Nephron (organoid): ENCODE measurements around the gene TSPAN17.

Source experiments
- H3K27ac Mint-ChIP-seq, 3 experiments: 2 replicates each; pipeline ENCODE4 v1.8.0; 2020; ENCODE audit warnings: mixed read lengths in 3 of 3, mild to moderate bottlenecking in 2 of 3, moderate library complexity in 1 of 3
- H3K27me3 Mint-ChIP-seq: 2 replicates; pipeline ENCODE4 v1.8.0; 2021; ENCODE audit warnings: low read depth, mild to moderate bottlenecking, moderate library complexity, mixed read lengths
- H3K36me3 Mint-ChIP-seq: 2 replicates; pipeline ENCODE4 v1.8.0; 2020; ENCODE audit warnings: low read depth, mixed read lengths
- H3K4me1 Mint-ChIP-seq: 2 replicates; pipeline ENCODE4 v1.8.0; 2020; ENCODE audit warnings: mixed read lengths
- H3K4me3 Mint-ChIP-seq, 3 experiments: 2 replicates each; pipeline ENCODE4 v1.8.0; 2020; ENCODE audit warnings: mild to moderate bottlenecking in 3 of 3, mixed read lengths in 3 of 3, moderate library complexity in 2 of 3
- H3K9me3 Mint-ChIP-seq: 2 replicates; pipeline ENCODE4 v1.8.0; 2020; ENCODE audit warnings: mixed read lengths
- CTCF ChIP-seq, 3 experiments: fragments of 200-600 bp; sonication (generic); IDR thresholded peaks; one replicate each; pipeline ENCODE4 v1.5.0; 2021; ENCODE audit warnings: antibody characterized with exemption in 3 of 3; ENCODE audit not compliant: unreplicated experiment in 3 of 3

The TSPAN17 gene

GRCh38 chr5:176664886-176665285 lies 17.6 kb downstream of the TSPAN17 start:
- Mint-ChIP-seq H3K4me3 (no peak overlapping the region), H3K4me1 (no peaks in the 10 kb centered on the region), H3K36me3 (no peaks in the 10 kb centered on the region), H3K9me3 (peaks cover 3% of the 10 kb centered on the region), H3K27me3 (peaks cover 56% of the 10 kb centered on the region), H3K27ac (no peak overlapping the region)
- no peak for TF ChIP-seq CTCF (IDR thresholded peaks at IDR 0.05; ENCODE audit: unreplicated experiment in 3 of 3)

- TF ChIP-seq CTCF (IDR thresholded peaks at IDR 0.05; ENCODE audit: unreplicated experiment in 3 of 3): no peak
- Mint-ChIP-seq H3K27ac (no peak overlapping the region), H3K27me3 (peaks cover 56% of the 10 kb centered on the region), H3K9me3 (peaks cover 3% of the 10 kb centered on the region), H3K36me3 (no peaks in the 10 kb centered on the region), H3K4me1 (no peaks in the 10 kb centered on the region), H3K4me3 (no peak overlapping the region)
Measured at GRCh38 chr5:176665517-176665916, 18.2 kb downstream of the TSPAN17 start.

- no peak for TF ChIP-seq CTCF (IDR thresholded peaks at IDR 0.05; ENCODE audit: unreplicated experiment in 3 of 3)
- Mint-ChIP-seq H3K27me3 (peaks cover 63% of the 10 kb centered on the region), H3K27ac (no peak overlapping the region), H3K4me1 (no peaks in the 10 kb centered on the region), H3K9me3 (peaks cover 3% of the 10 kb centered on the region), H3K4me3 (no peak overlapping the region), H3K36me3 (no peaks in the 10 kb centered on the region)
Measured at GRCh38 chr5:176667637-176668036, 20.4 kb downstream of the TSPAN17 start.

GRCh38 chr5:176670449-176670848 lies 23.2 kb downstream of the TSPAN17 start:
- H3K4me1 Mint-ChIP-seq: no peaks in the 10 kb centered on the region
- H3K9me3 Mint-ChIP-seq: peaks cover 1% of the 10 kb centered on the region
- no peak overlapping the region for H3K27ac Mint-ChIP-seq
- no peak overlapping the region for H3K4me3 Mint-ChIP-seq
- TF ChIP-seq CTCF (IDR thresholded peaks at IDR 0.05; ENCODE audit: unreplicated experiment in 3 of 3): no peak
- H3K36me3 Mint-ChIP-seq: no peaks in the 10 kb centered on the region
- H3K27me3 Mint-ChIP-seq: peaks cover 46% of the 10 kb centered on the region

GRCh38 chr5:176671399-176671798 lies 24.1 kb downstream of the TSPAN17 start:
- Mint-ChIP-seq H3K9me3 (no peaks in the 10 kb centered on the region), H3K4me3 (no peak overlapping the region), H3K27ac (no peak overlapping the region), H3K27me3 (peaks cover 40% of the 10 kb centered on the region), H3K4me1 (no peaks in the 10 kb centered on the region), H3K36me3 (no peaks in the 10 kb centered on the region)
- TF ChIP-seq CTCF (IDR thresholded peaks at IDR 0.05; ENCODE audit: unreplicated experiment in 3 of 3): no peak

GRCh38 chr5:176671890-176672747 lies 24.8 kb downstream of the TSPAN17 start:
- Mint-ChIP-seq H3K36me3 (no peaks in the 10 kb centered on the region), H3K9me3 (no peaks in the 10 kb centered on the region), H3K27me3 (peaks cover 36% of the 10 kb centered on the region), H3K4me1 (no peaks in the 10 kb centered on the region), H3K4me3 (no peak overlapping the region), H3K27ac (no peak overlapping the region)
- no peak for TF ChIP-seq CTCF (IDR thresholded peaks at IDR 0.05; ENCODE audit: unreplicated experiment in 3 of 3)
